SIG-M5 treated with dmso at 0.1 percent for 504 hours (cell line): ENCODE results near the gene CCDC157.
"Not testable (repeated sequence)": the region's sequence is repeated elsewhere in the genome, so short reads cannot be mapped to it uniquely, and the experiment has no call there.

Source experiments
- DNase-seq: peaks from one replicate; lab custom pipeline; 2025; ENCODE audit not compliant: unreplicated experiment; lab: John Stamatoyannopoulos, UW

The CCDC157 gene

GRCh38 chr22:30386960-30387827, 30.4 kb downstream of the CCDC157 start, which contains the start of gene RNF215:
RNF215 (minus strand) TSS chr22:30387411; CDS start chr22:30387313, 98 bp downstream.
- peak; percentile 52 for DNase-seq

GRCh38 chr22:30390974-30391691, 34.3 kb downstream of the CCDC157 start:
- peak; percentile 57 for DNase-seq

- no peak for DNase-seq
These were observed 36.0 kb downstream of the CCDC157 start for GRCh38 chr22:30392661-30393321.

- DNase-seq = no peak
These were observed 36.5 kb downstream of the CCDC157 start for GRCh38 chr22:30393322-30393680.

GRCh38 chr22:30393885-30394284, 37.1 kb downstream of the CCDC157 start:
- no peak for DNase-seq

- no peak for DNase-seq
These were observed 40.3 kb downstream of the CCDC157 start, which contains the start of gene SEC14L2 for GRCh38 chr22:30396871-30397655. SEC14L2 (plus strand) TSS chr22:30397018; CDS start chr22:30397117, 99 bp downstream.

- no peak for DNase-seq
These were observed 41.1 kb downstream of the CCDC157 start for GRCh38 chr22:30397656-30398635.

- DNase-seq = no peak
These were observed 42.2 kb downstream of the CCDC157 start for GRCh38 chr22:30398685-30399680.

GRCh38 chr22:30399718-30400117, 42.9 kb downstream of the CCDC157 start:
- DNase-seq = no peak

GRCh38 chr22:30400159-30400558, 43.4 kb downstream of the CCDC157 start:
- DNase-seq = no peak

GRCh38 chr22:30401024-30401423, 44.2 kb downstream of the CCDC157 start:
- DNase-seq = not testable (repeated sequence)

- DNase-seq = no peak
These were observed 45.4 kb downstream of the CCDC157 start for GRCh38 chr22:30402028-30402765.

GRCh38 chr22:30402766-30403104, 45.9 kb downstream of the CCDC157 start:
- not testable (repeated sequence) for DNase-seq

GRCh38 chr22:30404307-30404706, 47.5 kb downstream of the CCDC157 start:
- no peak for DNase-seq

- no peak for DNase-seq
These were observed 48.9 kb downstream of the CCDC157 start for GRCh38 chr22:30405731-30406130.

GRCh38 chr22:30406400-30406799, 49.6 kb downstream of the CCDC157 start:
- no peak for DNase-seq

- DNase-seq = no peak
These were observed 51.7 kb downstream of the CCDC157 start for GRCh38 chr22:30408388-30409102.
